Adrenal gland (tissue), 12 donors: ENCODE measurements around the gene WDR77. TPM values are rescaled to one million over a fixed set of nuclear protein-coding genes. Genes with fewer than 3 reads are reported as not detected.

Source experiments
- DNase-seq, 7 donors: peaks; one replicate each; pipeline ENCODE4 v3.0.0-alpha.2; 2019 to 2020
- H3K27ac ChIP-seq, 5 donors: fragments of 200-600 bp; sonication (generic) in 4 of 5; 1 replicate in 3 of 5; 2 replicates in 2 of 5; pipeline versions ENCODE4 v1.5.1 to v1.8.0; 2016 to 2020; ENCODE audit warnings: mild to moderate bottlenecking in 1 of 5
- H3K27me3 ChIP-seq: fragments of 200-600 bp; 2 replicates; pipeline ENCODE4 v1.8.0; 2021
- H3K36me3 ChIP-seq, 2 donors: fragments of 200-600 bp; replicated peaks in 1 of 2; 1 replicate in 1 of 2; 2 replicates in 1 of 2; pipeline versions ENCODE4 v1.5.1 to v1.8.0; 2018 to 2022
- H3K4me1 ChIP-seq, 2 donors: fragments of 200-600 bp; replicated peaks in 1 of 2; 1 replicate in 1 of 2; 2 replicates in 1 of 2; pipeline versions ENCODE4 v1.5.1 to v1.8.0; 2018 to 2021
- H3K4me3 ChIP-seq, 4 donors: fragments of 200-600 bp; sonication (generic) in 3 of 4; one replicate each; pipeline ENCODE4 v1.5.1; 2016 to 2018
- H3K9me3 ChIP-seq, 3 donors: fragments of 200-600 bp; sonication (generic) in 1 of 3; replicated peaks in 1 of 3; 1 replicate in 2 of 3; 2 replicates in 1 of 3; pipeline versions ENCODE4 v1.5.1 to v1.8.0; 2016 to 2021
- POLR2A ChIP-seq, 2 donors: fragments of 450-650 bp; IDR thresholded peaks; one replicate each; pipeline ENCODE4 v1.6.1; 2017; ENCODE audit warnings: antibody characterized with exemption in 2 of 2, mild to moderate bottlenecking in 2 of 2, moderate library complexity in 1 of 2
- WGBS, 4 donors: extraction: QIAGEN DNeasy Blood & Tissue Kit in 2 of 4; methylation state at CpG; one replicate each; pipeline versions ENCODE4 v1.1.5 to v1.1.7; 2013 to 2017; 5-methylcytosine and 5-hydroxymethylcytosine counted together
- intact Hi-C, 2 donors: fragments of 100-400 bp; cut with DNase I; formaldehyde crosslinking; loops; one replicate each; pipeline versions ENCODE4 v1.14.1 to v1.15.0; 2022 to 2023
- polyA plus RNA-seq, 3 donors: library from polyadenylated mRNA; stranded (reverse); fragments of 200-250 nt in 2 of 3; fragments of 350-450 nt in 1 of 3; fragmentation: Illumina TruSeq in 1 of 3; extraction: RNeasy Lipid Tissue Mini Kit (QIAGEN cat#74804) in 1 of 3; gene quantifications; one replicate each; pipeline ENCODE4 v1.2.3, GENCODE V29; 2013 to 2014
- total RNA-seq, 9 donors: library from RNA; depleted of rRNA in 4 of 9; stranded (reverse); fragments of >200 nt in 4 of 9; fragments of 120-200 nt in 1 of 9; fragmentation: NEBNext Ultra II Directional in 1 of 9; extraction: Animal tissue kit (Norgen Biotek cat#: 25700) in 1 of 9; gene quantifications; one replicate each; pipeline versions ENCODE4 v1.1.0 to v1.2.4, GENCODE V29; 2013 to 2023
- TF ChIP-seq, protein P1 (sequence below), 6 experiments: fragments of 450-650 bp in 4 of 6; fragments of 200-600 bp in 2 of 6; sonication (generic) in 1 of 6; IDR thresholded peaks; 1 replicate in 5 of 6; 2 replicates in 1 of 6; pipeline versions ENCODE4 v1.5.1 to v1.8.0; 2016 to 2021; ENCODE audit warnings: antibody characterized with exemption in 6 of 6, mild to moderate bottlenecking in 2 of 6, moderate library complexity in 1 of 6
- donor health status: healthy with polysubstance abuse.
- donor health status: Bipolar disorder and iron deficiency.
- donor health status: DM: yes; HTN: yes; CAD: no.
- donor health status: DM: no; HTN: no; CAD: no.
- donor health status: DM: no; HTN: no; CAD: no.
- donor health status: DM: yes; HTN: yes; CAD: no.

WDR77 gene
- total and polyA plus RNA-seq, 12 donors: 19.8 to 66.8 (median 28.3) TPM

DNA sequence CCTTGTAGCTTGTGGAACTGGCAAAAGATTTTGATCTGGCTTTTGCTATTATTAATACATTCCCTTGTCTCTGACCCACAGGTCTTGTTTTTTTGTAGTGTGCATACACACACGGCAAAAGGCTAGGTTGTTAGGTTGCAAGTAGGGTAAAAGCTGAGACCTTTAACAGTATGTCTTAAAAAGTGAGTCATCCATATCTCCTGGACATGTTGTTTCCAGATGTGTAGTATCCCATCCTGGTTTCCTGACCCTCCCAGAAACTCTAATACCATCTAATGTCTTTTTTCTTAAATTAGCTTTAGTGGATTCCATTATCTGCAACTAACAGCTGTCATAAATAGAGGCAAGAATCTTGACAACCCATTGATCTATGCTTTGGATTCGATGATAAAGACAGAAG, 36.2 kb downstream of the WDR77 start:
- 56 to 73% (median 66%) methylated on average over 2 of the region's 2 CpGs for WGBS, 4 donors

GRCh38 chr1:111407301-111407700, 41.8 kb downstream of the WDR77 start:
- WGBS, 4 donors: 62 to 72% (median 71%) methylated on average over 6 of the region's 6 CpGs
- Histone ChIP-seq H3K27me3 (no peaks in the 10 kb centered on the region), H3K9me3 (no peaks in the 10 kb centered on the region), H3K36me3 (no peaks in the 10 kb centered on the region), H3K4me1 (no peaks in the 10 kb centered on the region), H3K4me3 (no peak overlapping the region), H3K27ac (no peak overlapping the region)
- TF ChIP-seq, protein P1, sequence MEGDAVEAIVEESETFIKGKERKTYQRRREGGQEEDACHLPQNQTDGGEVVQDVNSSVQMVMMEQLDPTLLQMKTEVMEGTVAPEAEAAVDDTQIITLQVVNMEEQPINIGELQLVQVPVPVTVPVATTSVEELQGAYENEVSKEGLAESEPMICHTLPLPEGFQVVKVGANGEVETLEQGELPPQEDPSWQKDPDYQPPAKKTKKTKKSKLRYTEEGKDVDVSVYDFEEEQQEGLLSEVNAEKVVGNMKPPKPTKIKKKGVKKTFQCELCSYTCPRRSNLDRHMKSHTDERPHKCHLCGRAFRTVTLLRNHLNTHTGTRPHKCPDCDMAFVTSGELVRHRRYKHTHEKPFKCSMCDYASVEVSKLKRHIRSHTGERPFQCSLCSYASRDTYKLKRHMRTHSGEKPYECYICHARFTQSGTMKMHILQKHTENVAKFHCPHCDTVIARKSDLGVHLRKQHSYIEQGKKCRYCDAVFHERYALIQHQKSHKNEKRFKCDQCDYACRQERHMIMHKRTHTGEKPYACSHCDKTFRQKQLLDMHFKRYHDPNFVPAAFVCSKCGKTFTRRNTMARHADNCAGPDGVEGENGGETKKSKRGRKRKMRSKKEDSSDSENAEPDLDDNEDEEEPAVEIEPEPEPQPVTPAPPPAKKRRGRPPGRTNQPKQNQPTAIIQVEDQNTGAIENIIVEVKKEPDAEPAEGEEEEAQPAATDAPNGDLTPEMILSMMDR (IDR thresholded peaks at IDR 0.05): no peak
- no peak for TF ChIP-seq POLR2A (IDR thresholded peaks at IDR 0.05)
- no peak for DNase-seq
- intact Hi-C loops: no loop called here

More for the DNA sequence above, 36.2 kb downstream of the WDR77 start:
- H3K27ac ChIP-seq: no peak overlapping the region
- intact Hi-C loops: no loop called here
- no peaks in the 10 kb centered on the region for H3K27me3 ChIP-seq
- H3K36me3 ChIP-seq: no peaks in the 10 kb centered on the region
- H3K9me3 ChIP-seq: no peaks in the 10 kb centered on the region
- no peak overlapping the region for H3K4me3 ChIP-seq
- no peaks in the 10 kb centered on the region for H3K4me1 ChIP-seq
- TF ChIP-seq, protein P1 (IDR thresholded peaks at IDR 0.05): no peak
- no peak for TF ChIP-seq POLR2A (IDR thresholded peaks at IDR 0.05)
- DNase-seq: no peak

DNA sequence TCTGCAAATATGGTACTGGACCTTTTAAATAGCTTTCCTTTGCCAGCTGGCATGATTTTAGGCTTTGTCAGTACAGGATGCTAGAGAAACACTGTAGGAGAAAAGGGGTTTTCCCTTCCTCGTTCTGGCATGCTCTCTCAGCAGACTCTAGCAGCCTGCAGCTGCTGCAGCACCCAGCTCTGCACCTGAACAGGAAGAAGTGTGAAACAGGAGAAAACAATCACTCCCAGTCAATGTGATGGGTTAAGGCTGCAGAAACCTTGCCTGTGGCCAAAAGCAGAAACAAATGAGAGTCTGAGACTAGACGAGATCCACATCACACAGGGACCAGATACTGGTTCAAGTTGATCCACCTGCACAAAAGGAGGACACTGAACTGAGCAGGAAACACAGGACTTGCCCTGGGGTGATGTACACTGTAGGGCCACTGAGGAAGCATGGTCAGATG, 42.7 kb downstream of the WDR77 start:
- Histone ChIP-seq H3K4me3 (no peak overlapping the region), H3K27ac (no peak overlapping the region), H3K27me3 (no peaks in the 10 kb centered on the region), H3K36me3 (no peaks in the 10 kb centered on the region), H3K4me1 (no peaks in the 10 kb centered on the region), H3K9me3 (no peaks in the 10 kb centered on the region)
- WGBS, 4 donors: 0 to 4% (median 2%) methylated on average over 2 of the region's 2 CpGs
- DNase-seq: peak in 2 of 7 donors; percentile 30 to 31
- TF ChIP-seq POLR2A (IDR thresholded peaks at IDR 0.05): no peak
- TF ChIP-seq, protein P1 (IDR thresholded peaks at IDR 0.05): no peak
- intact Hi-C loops: no loop called here

DNA sequence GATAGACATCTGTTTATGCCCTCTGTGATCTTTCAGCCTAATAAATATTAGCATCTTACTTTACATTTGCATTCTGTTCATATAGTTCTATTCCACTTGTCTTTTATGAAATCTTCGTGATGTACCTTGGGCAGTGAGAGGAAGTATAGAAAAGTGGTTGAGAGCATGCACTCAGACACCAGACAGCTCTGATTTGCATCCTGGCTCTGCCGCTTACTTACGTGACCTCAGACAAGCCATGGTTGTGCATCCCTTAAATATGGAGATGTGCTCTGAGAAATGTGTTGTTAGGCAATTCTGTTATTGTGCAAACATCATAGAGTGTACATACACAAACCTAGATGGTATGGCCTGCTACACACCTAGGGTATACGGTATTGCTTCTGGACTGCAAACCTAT, 44.5 kb downstream of the WDR77 start:
- Histone ChIP-seq H3K27ac (no peak overlapping the region), H3K4me1 (no peaks in the 10 kb centered on the region), H3K9me3 (no peaks in the 10 kb centered on the region), H3K4me3 (no peak overlapping the region), H3K27me3 (peaks cover 5% of the 10 kb centered on the region), H3K36me3 (no peaks in the 10 kb centered on the region)
- WGBS, 4 donors: 75 to 82% (median 77%) methylated on average over 4 of the region's 4 CpGs
- no peak for TF ChIP-seq POLR2A (IDR thresholded peaks at IDR 0.05)
- TF ChIP-seq, protein P1 (IDR thresholded peaks at IDR 0.05): no peak
- DNase-seq: no peak
- intact Hi-C loops: loop anchor here in 1 of 2 donors (5.0 kb wide), 1 partner anchor 182 kb away; no protein-coding TSS in a partner anchor
